Activated CD4-positive, alpha-beta T cell treated with anti-CD3 and anti-CD28 coated beads, Interleukin-2, amount 50 U/mL, for 4 hours (primary cell): ENCODE results near the gene HOMER2.
A peak's percentile ranks its signal among the peaks of the same experiment; 100 is the strongest.
"Not testable (repeated sequence)": the region's sequence is repeated elsewhere in the genome, so short reads cannot be mapped to it uniquely, and the experiment has no call there.

Experiments used
- DNase-seq, 2 experiments: peaks; one replicate each; pipeline ENCODE4 v3.0.0-alpha.2; 2020

HOMER2 gene

DNA sequence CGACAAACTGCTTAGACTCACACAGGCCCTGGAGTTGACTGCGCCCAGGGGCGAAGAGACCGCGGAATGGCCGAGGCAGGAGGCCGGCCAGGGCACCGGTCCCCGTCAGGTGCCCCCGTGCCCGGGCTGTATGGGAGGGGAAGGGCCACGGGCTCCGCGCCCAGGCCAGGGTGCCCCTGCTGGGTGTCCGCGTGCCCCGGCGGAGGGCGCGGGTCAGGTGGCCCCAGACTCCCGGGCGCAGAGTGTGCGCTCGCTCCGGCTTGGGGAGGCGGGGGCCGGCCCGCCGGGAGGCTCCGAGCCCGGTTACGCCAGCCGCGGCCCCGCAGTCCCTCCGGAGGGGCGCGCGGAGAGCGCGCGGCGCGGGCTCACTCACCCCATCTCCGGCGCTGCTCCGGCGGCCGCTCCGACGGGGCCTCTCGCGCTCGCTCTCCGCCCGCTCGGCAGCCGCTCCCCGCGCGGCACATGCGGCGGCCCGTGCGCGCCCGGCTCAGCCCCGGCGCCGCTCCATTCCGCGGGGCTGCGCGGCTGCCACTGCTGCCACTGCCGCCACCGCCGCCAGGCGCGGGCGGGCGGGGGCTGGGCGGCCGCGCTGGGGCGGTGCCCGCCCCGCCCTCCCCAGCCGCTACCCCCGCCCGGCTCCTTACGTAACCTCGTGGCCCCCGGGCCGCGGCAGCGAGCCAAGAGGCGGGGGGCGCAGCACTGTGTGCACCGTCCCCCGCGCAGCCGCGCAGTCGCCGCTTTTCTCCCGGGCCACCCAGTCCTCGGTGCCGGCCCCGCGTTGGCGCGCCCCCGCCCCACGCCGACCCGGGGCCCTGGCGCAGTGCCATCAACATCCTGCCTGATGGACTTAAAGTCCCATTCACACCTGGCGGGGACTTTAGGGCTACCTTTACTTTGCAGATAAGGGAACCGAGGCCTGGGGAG is at the start of gene HOMER2:
TSS of gene HOMER2 (minus strand) at position 563 of the 924 bp plus-strand sequence. CDS start at position 378, 185 bp downstream.
- no peak for DNase-seq

GRCh38 chr15:83000672-83001031 is 48.1 kb upstream of the HOMER2 start:
- not testable (repeated sequence) for DNase-seq

DNA sequence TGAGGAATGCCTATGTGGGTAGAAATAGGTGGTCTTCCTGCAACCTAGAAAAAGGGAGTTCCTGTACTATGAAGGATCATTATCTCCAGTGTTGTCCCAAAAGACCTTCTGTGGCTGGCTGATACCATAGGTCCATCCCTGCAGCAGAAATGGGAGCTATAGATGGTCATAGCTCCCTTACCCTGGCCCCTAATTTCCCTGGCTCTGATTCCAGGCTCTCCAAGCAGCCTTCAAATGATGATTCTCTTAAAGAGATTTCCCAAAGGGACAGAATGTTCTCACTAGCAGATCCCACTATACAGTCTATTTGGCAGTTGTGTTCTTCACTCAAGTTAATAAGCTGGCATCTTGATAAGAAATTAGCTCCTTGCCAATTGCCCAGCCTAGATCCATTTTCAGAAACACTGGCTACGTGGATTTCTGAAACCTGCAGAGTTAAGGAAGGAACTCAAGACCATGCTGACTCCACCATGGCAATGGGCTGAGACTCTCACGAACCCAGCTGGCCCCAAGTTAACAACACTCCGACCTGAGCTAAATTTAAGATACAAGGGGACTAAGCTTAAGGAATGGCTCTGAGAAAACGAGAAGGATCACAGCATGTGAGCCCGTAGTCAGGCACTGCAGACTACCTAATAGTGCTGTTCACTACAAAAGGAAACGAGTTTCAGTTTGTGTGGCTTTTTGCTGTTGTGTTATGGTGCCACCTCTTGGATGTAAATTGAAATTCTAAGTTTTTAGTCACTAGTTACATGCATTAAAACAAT is 47.6 kb upstream of the HOMER2 start:
- peak in 1 of 2 experiments; percentile 5 for DNase-seq

- DNase-seq: no peak
Measured at GRCh38 chr15:82999426-82999825, 46.9 kb upstream of the HOMER2 start.

GRCh38 chr15:82995938-82996337 is 43.4 kb upstream of the HOMER2 start:
- no peak for DNase-seq

DNA sequence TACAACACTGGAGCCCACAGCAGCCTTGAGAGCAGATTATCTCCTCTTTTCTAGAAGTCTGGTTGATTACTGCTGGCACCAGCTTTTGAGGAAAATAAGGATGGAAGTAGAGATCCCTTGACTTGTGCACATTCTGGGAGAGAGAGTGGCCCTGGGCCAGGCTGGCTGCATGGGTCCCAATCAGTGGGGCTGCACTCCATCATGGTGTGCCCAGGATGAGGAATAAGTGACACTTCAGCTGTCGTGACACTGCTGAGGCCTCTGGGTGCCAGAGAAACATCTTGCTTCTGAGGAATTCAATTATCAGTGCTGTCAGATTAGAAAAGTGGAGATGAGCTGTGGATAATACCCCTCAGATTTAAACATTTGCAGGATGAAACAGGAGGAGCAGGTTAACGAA is 42.6 kb upstream of the HOMER2 start:
- no peak for DNase-seq

- DNase-seq: no peak
Measured at GRCh38 chr15:82993144-82993543, 40.6 kb upstream of the HOMER2 start.

- no peak for DNase-seq
Measured at GRCh38 chr15:82992436-82992998, 40.0 kb upstream of the HOMER2 start.

- DNase-seq: peak in 1 of 2 experiments; percentile 9
Measured at GRCh38 chr15:82986442-82986780, 33.9 kb upstream of the HOMER2 start.

GRCh38 chr15:82985688-82986441 is 33.3 kb upstream of the HOMER2 start, which contains the start of gene RAMAC:
RAMAC (plus strand) TSS chr15:82986210; CDS start chr15:82989019, 2,809 bp downstream.
- peak; percentile 89 to 93 for DNase-seq

GRCh38 chr15:82980981-82981380 is 28.5 kb upstream of the HOMER2 start:
- no peak for DNase-seq

DNA sequence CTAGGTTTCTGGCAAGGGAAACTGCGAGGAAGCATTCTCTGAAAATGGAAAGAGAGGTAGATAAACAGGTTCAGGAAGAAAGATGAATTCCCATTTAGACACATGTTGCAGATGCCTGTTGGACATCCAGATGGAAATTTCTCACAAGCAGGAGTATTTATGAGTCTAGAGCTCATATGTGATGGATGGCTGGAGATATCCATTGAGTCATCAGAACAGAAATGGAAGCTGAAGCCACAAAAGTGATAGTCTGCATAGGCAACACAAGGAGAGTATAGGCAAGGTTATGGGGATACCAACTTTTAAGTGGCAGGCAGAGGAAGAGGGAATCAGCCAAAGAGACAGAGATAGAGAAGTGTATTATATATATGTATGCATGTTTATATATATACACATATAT is 27.2 kb upstream of the HOMER2 start:
- DNase-seq: no peak

DNA sequence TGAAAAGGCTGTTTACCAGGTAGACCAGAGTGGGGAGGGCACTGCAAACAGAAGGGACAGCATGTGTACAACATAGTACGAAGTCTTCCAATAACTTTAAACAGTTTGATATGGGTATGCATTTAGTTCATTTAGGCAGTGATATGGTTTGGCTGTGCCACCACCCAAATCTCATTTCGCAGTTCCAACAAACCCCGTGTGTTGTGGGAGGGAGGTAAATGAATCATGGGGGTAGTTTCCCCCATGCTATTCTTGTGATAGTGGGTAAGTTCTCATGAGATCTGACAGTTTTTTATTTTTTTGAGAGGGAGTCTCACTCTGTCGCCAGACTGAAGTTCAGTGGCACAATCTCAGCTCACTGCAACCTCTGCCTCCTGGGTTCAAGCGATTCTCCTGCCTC is 25.9 kb upstream of the HOMER2 start:
- DNase-seq: no peak

DNA sequence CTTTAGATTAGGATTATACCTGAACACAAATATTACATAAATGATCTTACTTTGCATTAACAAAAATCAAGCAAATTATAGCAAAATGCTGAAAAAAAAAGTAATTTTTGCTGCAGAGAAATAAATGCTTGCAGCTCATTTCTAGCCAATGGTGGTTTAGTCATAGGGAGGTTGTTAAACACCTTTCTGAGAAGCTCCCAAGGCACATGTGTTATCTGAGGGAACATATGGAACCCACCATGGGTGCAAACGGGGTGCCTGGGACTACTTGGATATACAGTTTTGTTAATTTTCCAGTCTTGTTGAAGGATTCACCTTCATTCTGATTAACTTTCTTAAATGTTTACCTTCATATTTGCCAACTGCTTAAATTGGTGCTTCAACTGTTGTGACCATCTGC is 24.6 kb upstream of the HOMER2 start:
- DNase-seq: no peak

GRCh38 chr15:82972990-82973389 is 20.5 kb upstream of the HOMER2 start:
- no peak for DNase-seq

DNA sequence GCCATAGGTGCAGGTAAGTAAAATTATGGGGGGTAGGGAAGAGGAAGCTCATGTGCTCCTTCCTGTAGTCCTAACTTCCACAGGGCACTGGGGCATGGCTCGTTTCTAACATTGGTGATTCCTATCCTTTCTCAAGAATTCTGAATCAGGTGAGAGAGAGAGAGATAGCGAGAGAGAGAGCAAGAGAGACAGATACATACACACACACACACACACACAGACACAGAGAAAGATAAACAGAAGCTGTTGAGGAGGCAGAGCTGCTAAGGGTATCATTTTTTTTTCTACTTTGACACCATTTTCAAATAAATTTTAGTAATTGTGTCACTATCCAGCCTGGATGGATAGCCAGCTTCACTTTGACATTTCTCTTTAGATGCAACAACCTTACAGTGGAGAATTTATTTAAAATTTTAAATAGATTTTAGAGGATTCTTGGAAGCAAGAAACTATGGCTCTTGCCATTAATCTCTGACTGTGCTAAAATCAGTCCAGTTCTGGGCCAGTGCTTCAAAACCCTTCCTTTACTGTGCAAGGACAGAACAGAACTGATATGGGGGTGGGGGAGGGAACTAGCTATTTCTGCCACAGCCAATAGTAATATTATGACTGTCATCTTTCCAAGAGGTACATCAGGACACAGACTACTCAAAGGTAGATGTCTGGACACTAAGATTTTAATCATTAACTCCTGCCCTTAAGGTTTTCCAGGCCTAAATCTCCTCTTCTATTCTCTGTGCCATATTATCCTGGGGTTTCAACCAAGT is 18.9 kb upstream of the HOMER2 start:
- no peak for DNase-seq

DNA sequence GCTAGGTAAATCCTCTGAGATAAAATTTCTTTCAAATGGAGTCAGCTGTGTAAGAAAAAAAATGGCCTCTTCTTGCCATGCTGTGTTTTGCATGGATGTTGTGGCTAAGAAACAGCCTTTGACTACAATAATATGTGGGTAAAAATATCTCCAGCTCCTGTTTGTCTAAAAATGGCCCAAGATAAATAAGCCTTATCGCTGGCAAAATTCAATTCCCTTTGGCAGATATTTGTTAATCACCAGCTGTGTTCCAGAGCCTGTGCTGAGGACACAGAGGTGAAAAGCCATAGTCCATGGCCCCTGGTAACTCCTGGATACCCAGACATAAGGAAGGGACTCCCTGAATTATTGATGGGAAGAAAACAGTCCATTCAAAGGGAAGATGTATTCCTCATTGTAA is 18.2 kb upstream of the HOMER2 start:
- DNase-seq: no peak

- no peak for DNase-seq
Measured at GRCh38 chr15:82970078-82970686, 17.7 kb upstream of the HOMER2 start.

- DNase-seq: no peak
Measured at GRCh38 chr15:82969353-82969752, 16.8 kb upstream of the HOMER2 start.

- no peak for DNase-seq
Measured at GRCh38 chr15:82968066-82968465, 15.5 kb upstream of the HOMER2 start.

DNA sequence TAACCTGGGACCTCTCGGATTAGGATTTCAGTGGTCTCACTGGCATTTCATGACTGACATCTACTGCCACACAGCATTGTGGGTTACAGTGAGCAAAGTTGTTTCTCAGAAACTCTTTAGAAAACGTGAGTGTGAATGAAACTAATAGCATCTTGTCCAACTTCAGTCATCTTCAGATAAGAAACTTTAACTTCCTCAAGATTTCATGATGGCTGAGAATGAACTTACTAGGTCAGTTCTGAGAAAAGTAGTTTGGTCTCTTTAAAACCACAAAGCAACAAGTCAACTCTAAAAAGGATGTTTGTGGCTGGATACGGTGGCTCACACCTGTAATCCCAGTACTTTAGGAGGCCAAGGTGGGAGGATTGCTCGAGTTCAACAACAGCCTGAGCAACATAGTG is 14.2 kb upstream of the HOMER2 start:
- DNase-seq: no peak

DNA sequence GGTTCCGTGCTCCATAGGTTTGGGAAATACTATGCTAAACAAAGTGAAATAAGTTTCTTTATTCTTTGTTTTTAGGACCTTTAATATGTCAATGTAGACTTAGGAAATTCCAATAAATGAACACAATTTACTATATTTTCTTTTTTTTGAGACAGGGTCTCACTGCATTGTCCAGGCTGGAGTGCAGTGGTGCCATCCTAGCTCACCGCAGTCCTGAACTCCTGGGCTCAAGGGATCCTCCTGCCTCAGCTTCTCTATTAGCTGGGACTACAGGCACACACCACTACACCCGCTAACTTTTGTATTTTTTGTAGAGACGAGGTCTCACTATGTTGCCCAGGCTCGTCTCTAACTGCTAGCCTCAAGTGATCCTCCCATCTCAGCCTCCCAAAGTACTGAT is 12.4 kb upstream of the HOMER2 start:
- no peak for DNase-seq
